ENCODE results near the gene NPBWR2. TPM values are rescaled to one million over a fixed set of nuclear protein-coding genes. Genes with fewer than 3 reads are reported as not detected.

NPBWR2 gene
- polyA plus RNA-seq, 3 donors: not detected

- Histone ChIP-seq H3K9me3 (replicated peaks in 1 of 2; ENCODE audit: control insufficient read depth in 1 of 2, insufficient read depth in 1 of 2, low read length in 2 of 2) (no peaks in the 10 kb centered on the region), H3K27me3 (ENCODE audit: control insufficient read depth in 2 of 2, insufficient read depth in 2 of 2, low read length in 2 of 2) (peaks cover 0 to 32% of the 10 kb centered on the region in 2 donors), H4K20me1 (ENCODE audit: insufficient read depth, low read length) (no peaks in the 10 kb centered on the region), H3K4me2 (replicated peaks; ENCODE audit: extremely low read depth, low read length, poor library complexity, severe bottlenecking) (no peak overlapping the region), H2AFZ (ENCODE audit: insufficient read depth, low read depth, low read length, poor library complexity, severe bottlenecking) (no peak overlapping the region), H3K9ac (ENCODE audit: insufficient read depth, low read length, poor library complexity, severe bottlenecking) (no peak overlapping the region), H3K4me1 (ENCODE audit: control insufficient read depth in 1 of 2, insufficient read depth in 2 of 2, low read length in 2 of 2) (peaks cover 19 to 26% of the 10 kb centered on the region in 2 donors), H3K4me3 (replicated peaks in 1 of 3; ENCODE audit: low read depth in 2 of 3, low read length in 3 of 3) (no peak overlapping the region), H3K79me2 (ENCODE audit: insufficient read depth, low read length) (no peaks in the 10 kb centered on the region), H3K27ac (ENCODE audit: low read depth in 1 of 2, low read length in 2 of 2) (no peak overlapping the region), H3K36me3 (replicated peaks in 1 of 2; ENCODE audit: control insufficient read depth in 1 of 2, insufficient read depth in 2 of 2, low read length in 2 of 2) (no peaks in the 10 kb centered on the region)
- H3K9me3 Mint-ChIP-seq: peaks cover 0 to 3% (median 0%) of the 10 kb centered on the region in 7 donors
- intact Hi-C loops (cut with micrococcal nuclease): no loop called here
- peaks cover 26% of the 10 kb centered on the region for H3K4me1 Mint-ChIP-seq
- no peak for TF ChIP-seq CTCF (IDR thresholded peaks at IDR 0.05)
- H3K36me3 Mint-ChIP-seq: no peaks in the 10 kb centered on the region
- 89% methylated on average over 12 of the region's 12 CpGs for WGBS (ENCODE audit: insufficient coverage)
- H3K27ac Mint-ChIP-seq: no peak overlapping the region
- peaks cover 21 to 46% (median 32%) of the 10 kb centered on the region in 3 donors for H3K27me3 Mint-ChIP-seq (ENCODE audit: low read depth in 3 of 3)
- DNase-seq: no peak
- H3K4me3 Mint-ChIP-seq: no peak overlapping the region
Observed at GRCh38 chr20:64058536-64058935, 48.8 kb downstream of the NPBWR2 start.

GRCh38 chr20:64057628-64058498 is 49.5 kb downstream of the NPBWR2 start:
- 41% methylated on average over 29 of the region's 33 CpGs for WGBS (ENCODE audit: insufficient coverage)
- H3K9ac ChIP-seq (ENCODE audit: insufficient read depth, low read length, poor library complexity, severe bottlenecking): no peak overlapping the region
- peak overlapping the region; percentile 28 for H3K4me2 ChIP-seq (replicated peaks; ENCODE audit: extremely low read depth, low read length, poor library complexity, severe bottlenecking)
- H3K27me3 Mint-ChIP-seq (ENCODE audit: low read depth in 3 of 3): peaks cover 26 to 52% (median 36%) of the 10 kb centered on the region in 3 donors
- DNase-seq: peak; percentile 32 to 50 (median 47)
- H3K4me3 ChIP-seq (replicated peaks in 1 of 3; ENCODE audit: low read depth in 2 of 3, low read length in 3 of 3): no peak overlapping the region
- H3K4me1 Mint-ChIP-seq: peaks cover 26% of the 10 kb centered on the region
- H3K9me3 Mint-ChIP-seq: peaks cover 0 to 3% (median 0%) of the 10 kb centered on the region in 7 donors
- no peaks in the 10 kb centered on the region for H3K9me3 ChIP-seq (replicated peaks in 1 of 2; ENCODE audit: control insufficient read depth in 1 of 2, insufficient read depth in 1 of 2, low read length in 2 of 2)
- H3K27me3 ChIP-seq (ENCODE audit: control insufficient read depth in 2 of 2, insufficient read depth in 2 of 2, low read length in 2 of 2): peaks cover 0 to 34% of the 10 kb centered on the region in 2 donors
- peak overlapping the region; percentile 47 to 79 for H3K4me3 Mint-ChIP-seq
- H3K36me3 Mint-ChIP-seq: peaks cover 0 to 3% of the 10 kb centered on the region in 2 donors
- H4K20me1 ChIP-seq (ENCODE audit: insufficient read depth, low read length): no peaks in the 10 kb centered on the region
- H3K27ac ChIP-seq (ENCODE audit: low read depth in 1 of 2, low read length in 2 of 2): no peak overlapping the region
- no peak overlapping the region for H2AFZ ChIP-seq (ENCODE audit: insufficient read depth, low read depth, low read length, poor library complexity, severe bottlenecking)
- H3K4me1 ChIP-seq (ENCODE audit: control insufficient read depth in 1 of 2, insufficient read depth in 2 of 2, low read length in 2 of 2): peaks cover 16 to 22% of the 10 kb centered on the region in 2 donors
- H3K27ac Mint-ChIP-seq: no peak overlapping the region
- H3K79me2 ChIP-seq (ENCODE audit: insufficient read depth, low read length): no peaks in the 10 kb centered on the region
- intact Hi-C loops (cut with micrococcal nuclease): no loop called here
- H3K36me3 ChIP-seq (replicated peaks in 1 of 2; ENCODE audit: control insufficient read depth in 1 of 2, insufficient read depth in 2 of 2, low read length in 2 of 2): no peaks in the 10 kb centered on the region
- peak; percentile 93 for TF ChIP-seq CTCF (IDR thresholded peaks at IDR 0.05)
